KMS-11 (cell line): ENCODE data around the gene ELF1.

Experiments used
- H2AFZ ChIP-seq: fragments of 200-600 bp; sonication (generic); 2 replicates; pipeline ENCODE4 v1.6.1; 2016; ENCODE audit warnings: antibody characterized with exemption, mixed run types, low read depth
- H3K27ac ChIP-seq: fragments of 200-600 bp; sonication (generic); 2 replicates; pipeline ENCODE4 v1.6.1; 2016; ENCODE audit warnings: mild to moderate bottlenecking, mixed run types
- H3K27me3 ChIP-seq: fragments of 200-600 bp; sonication (generic); 2 replicates; pipeline ENCODE4 v1.6.1; 2017; ENCODE audit warnings: mild to moderate bottlenecking, low read depth, mixed run types, moderate library complexity; ENCODE audit not compliant: insufficient read depth
- H3K36me3 ChIP-seq: fragments of 200-600 bp; sonication (generic); 2 replicates; pipeline ENCODE4 v1.6.1; 2017; ENCODE audit warnings: mild to moderate bottlenecking, mixed run types; ENCODE audit not compliant: insufficient read depth
- H3K4me1 ChIP-seq: fragments of 200-600 bp; sonication (generic); 2 replicates; pipeline ENCODE4 v1.6.1; 2016; ENCODE audit warnings: mild to moderate bottlenecking, low read depth, mixed run types; ENCODE audit not compliant: poor library complexity, severe bottlenecking
- H3K4me2 ChIP-seq: fragments of 200-600 bp; sonication (generic); 2 replicates; pipeline ENCODE4 v1.7.0; 2016; ENCODE audit warnings: mild to moderate bottlenecking, mixed run types
- H3K4me3 ChIP-seq: fragments of 200-600 bp; sonication (generic); IDR thresholded peaks from 2 replicates; pipeline ENCODE4 v1.6.1; 2017; ENCODE audit warnings: low read depth, low read length, mixed read lengths; ENCODE audit not compliant: insufficient read depth
- H3K79me2 ChIP-seq: fragments of 200-600 bp; sonication (generic); 2 replicates; pipeline ENCODE4 v1.6.1; 2016; ENCODE audit warnings: low read depth, mixed run types; ENCODE audit not compliant: insufficient read depth
- H3K9ac ChIP-seq: fragments of 200-600 bp; sonication (generic); 2 replicates; pipeline ENCODE4 v1.6.1; 2016; ENCODE audit warnings: mild to moderate bottlenecking, mixed run types
- H4K20me1 ChIP-seq: fragments of 200-600 bp; sonication (generic); 2 replicates; pipeline ENCODE4 v1.6.1; 2016; ENCODE audit warnings: mild to moderate bottlenecking, mixed run types; ENCODE audit not compliant: insufficient read depth
- CTCF ChIP-seq: fragments of 200-600 bp; sonication (generic); conservative IDR thresholded peaks from 2 replicates; pipeline ENCODE4 v1.6.1; 2017; ENCODE audit warnings: low read depth, mild to moderate bottlenecking, antibody characterized with exemption, low read length, moderate library complexity, mixed read lengths

Gene ELF1

GRCh38 chr13:40996426-40997092 lies 22.6 kb downstream of the ELF1 start:
- H4K20me1 ChIP-seq = no peaks in the 10 kb centered on the region
- no peak overlapping the region for H3K9ac ChIP-seq

GRCh38 chr13:40995997-40996396 lies 23.1 kb downstream of the ELF1 start:
- Histone ChIP-seq H3K27me3 (no peaks in the 10 kb centered on the region), H4K20me1 (no peaks in the 10 kb centered on the region), H3K9ac (no peak overlapping the region), H2AFZ (no peak overlapping the region), H3K4me2 (peak overlapping the region; percentile 95), H3K4me1 (peaks cover 97% of the 10 kb centered on the region), H3K79me2 (peaks cover 100% of the 10 kb centered on the region), H3K27ac (peak overlapping the region; percentile 98; the same call in 1 of the 2 replicates), H3K36me3 (no peaks in the 10 kb centered on the region), H3K4me3 (no peak overlapping the region)
- no peak for TF ChIP-seq CTCF

More at GRCh38 chr13:40996426-40997092, 22.6 kb downstream of the ELF1 start:
- peak overlapping the region; percentile 98; the same call in 1 of the 2 replicates for H3K27ac ChIP-seq
- H3K4me1 ChIP-seq = peaks cover 97% of the 10 kb centered on the region
- H3K27me3 ChIP-seq = no peaks in the 10 kb centered on the region
- no peak overlapping the region for H3K4me3 ChIP-seq
- peaks cover 100% of the 10 kb centered on the region for H3K79me2 ChIP-seq
- H3K36me3 ChIP-seq = no peaks in the 10 kb centered on the region
- H3K4me2 ChIP-seq = peak overlapping the region; percentile 95
- H2AFZ ChIP-seq = no peak overlapping the region
- no peak for TF ChIP-seq CTCF

- Histone ChIP-seq H3K9ac (peak overlapping the region; percentile 44; the same call in 1 of the 2 replicates), H3K36me3 (no peaks in the 10 kb centered on the region), H2AFZ (no peak overlapping the region), H4K20me1 (no peaks in the 10 kb centered on the region), H3K4me1 (peaks cover 100% of the 10 kb centered on the region), H3K4me3 (no peak overlapping the region), H3K79me2 (peaks cover 100% of the 10 kb centered on the region), H3K27me3 (no peaks in the 10 kb centered on the region), H3K4me2 (peak overlapping the region; percentile 95), H3K27ac (peak overlapping the region; percentile 98)
- no peak for TF ChIP-seq CTCF
These were observed 24.4 kb downstream of the ELF1 start for GRCh38 chr13:40994581-40995230.

- Histone ChIP-seq H3K79me2 (peaks cover 100% of the 10 kb centered on the region), H3K27me3 (no peaks in the 10 kb centered on the region), H3K9ac (peak overlapping the region; percentile 44; the same call in 1 of the 2 replicates), H4K20me1 (no peaks in the 10 kb centered on the region), H3K4me2 (peak overlapping the region; percentile 95), H3K4me1 (peaks cover 100% of the 10 kb centered on the region), H3K36me3 (no peaks in the 10 kb centered on the region), H3K4me3 (no peak overlapping the region), H3K27ac (peak overlapping the region; percentile 98), H2AFZ (no peak overlapping the region)
- no peak for TF ChIP-seq CTCF
These were observed 25.1 kb downstream of the ELF1 start for GRCh38 chr13:40993987-40994386.
